ENCODE results near the gene SEMA3A.
A peak's percentile ranks its signal among the peaks of the same experiment; 100 is the strongest.

Gene SEMA3A

GRCh38 chr7:83996879-83997278 lies 197.7 kb downstream of the SEMA3A start:
- no peak for DNase-seq

DNA sequence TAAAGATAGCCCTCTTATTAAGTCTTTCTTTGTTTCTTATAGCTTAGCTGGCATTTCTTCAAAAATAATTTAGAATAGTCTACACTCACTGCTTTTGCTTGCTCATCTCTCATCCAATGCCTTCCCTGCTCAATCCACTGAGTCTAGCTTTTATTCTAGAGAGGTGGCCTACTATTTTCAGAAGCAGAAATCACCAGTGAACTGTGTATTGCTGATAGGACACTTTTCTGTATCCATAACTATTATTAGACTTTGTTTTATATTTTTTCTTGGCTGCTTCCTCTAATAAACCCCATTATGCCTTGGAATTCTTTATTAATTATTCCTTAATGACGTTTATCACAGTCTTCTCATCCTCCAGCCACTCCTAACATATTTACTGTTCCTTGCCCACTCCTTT lies 206.8 kb downstream of the SEMA3A start:
- no peak for DNase-seq

GRCh38 chr7:83985821-83986220 lies 208.8 kb downstream of the SEMA3A start:
- no peak for DNase-seq

- no peak for DNase-seq
Measured at GRCh38 chr7:83984591-83984990, 210.0 kb downstream of the SEMA3A start.

DNA sequence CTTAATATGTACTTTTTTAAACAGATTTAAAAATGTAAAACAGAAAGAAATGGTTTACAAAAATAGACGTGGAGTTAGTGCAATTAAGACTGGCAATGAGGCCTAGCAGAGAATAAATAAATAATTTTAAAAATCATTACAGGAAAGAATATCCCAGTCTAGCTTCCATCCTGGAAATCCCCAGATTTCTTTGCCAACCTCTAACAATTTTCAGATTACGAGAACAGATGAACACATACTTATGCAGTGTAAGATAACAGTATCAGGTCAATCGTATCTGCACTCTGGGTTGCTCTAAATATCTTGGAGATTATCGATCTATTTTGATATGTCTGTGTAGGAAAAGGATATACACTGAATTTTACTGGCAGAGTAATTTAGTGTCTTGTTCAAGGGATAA lies 210.5 kb downstream of the SEMA3A start:
- no peak for DNase-seq

- DNase-seq = no peak
Measured at GRCh38 chr7:83983606-83984005, 211.0 kb downstream of the SEMA3A start.

GRCh38 chr7:83976302-83976701 lies 218.3 kb downstream of the SEMA3A start:
- peak; percentile 12 for DNase-seq

DNA sequence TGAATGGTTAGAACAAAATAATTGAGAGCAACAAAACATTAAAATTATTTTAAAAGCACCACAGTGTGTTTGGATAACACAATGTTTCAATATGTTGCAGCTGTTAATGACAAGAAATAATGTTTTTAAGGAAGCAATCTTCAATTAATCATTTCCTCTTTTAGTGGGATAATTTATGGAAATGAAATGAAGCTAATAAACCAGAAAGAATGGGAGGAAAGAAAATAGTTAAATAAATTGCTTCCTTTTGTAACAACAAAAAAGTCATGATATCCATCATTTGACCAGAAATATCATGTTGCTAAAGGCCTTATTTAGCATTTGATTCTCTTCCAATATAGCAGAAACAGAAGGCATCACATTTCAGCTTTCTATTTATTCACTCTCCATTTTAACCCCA lies 224.5 kb downstream of the SEMA3A start:
- no peak for DNase-seq

GRCh38 chr7:83964318-83964717 lies 230.3 kb downstream of the SEMA3A start:
- DNase-seq = no peak

DNA sequence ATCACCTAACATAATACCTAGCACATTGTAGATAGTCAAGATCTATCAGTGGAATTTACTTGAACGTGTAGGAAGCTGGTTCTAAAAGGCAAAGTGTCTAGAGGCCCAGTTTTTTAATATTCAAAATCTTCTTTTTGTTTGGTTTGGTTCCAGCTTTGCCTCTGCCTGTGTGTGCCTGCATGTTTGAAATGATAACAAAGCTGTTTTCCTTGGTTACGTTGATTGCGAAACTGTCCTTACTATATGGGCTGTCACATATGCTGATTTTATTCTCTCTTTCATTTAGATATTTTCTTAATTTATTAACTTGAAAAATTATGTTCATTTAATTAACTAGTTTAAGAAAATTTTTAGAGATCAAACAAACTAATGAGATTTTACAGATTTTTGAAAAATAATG lies 237.3 kb downstream of the SEMA3A start:
- no peak for DNase-seq

DNA sequence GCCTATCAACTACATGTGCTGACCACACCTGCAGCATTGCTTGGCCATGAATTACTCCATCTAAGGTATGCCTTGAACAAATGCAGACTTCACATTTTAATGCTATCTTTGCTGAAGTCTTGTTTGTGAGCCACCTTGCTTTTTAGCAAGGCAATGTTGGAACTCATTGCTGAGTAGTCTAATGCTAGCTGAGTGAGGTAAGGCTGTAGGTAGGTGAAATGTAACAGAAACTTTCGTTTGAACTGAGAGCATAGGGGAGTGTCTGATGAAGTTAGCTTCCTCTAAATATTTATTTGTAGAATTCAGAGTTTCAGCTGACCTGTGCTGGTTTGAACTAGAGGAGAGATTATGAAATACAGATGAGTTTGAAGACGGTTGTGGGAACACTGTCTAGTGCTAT lies 238.5 kb downstream of the SEMA3A start:
- DNase-seq = no peak

DNA sequence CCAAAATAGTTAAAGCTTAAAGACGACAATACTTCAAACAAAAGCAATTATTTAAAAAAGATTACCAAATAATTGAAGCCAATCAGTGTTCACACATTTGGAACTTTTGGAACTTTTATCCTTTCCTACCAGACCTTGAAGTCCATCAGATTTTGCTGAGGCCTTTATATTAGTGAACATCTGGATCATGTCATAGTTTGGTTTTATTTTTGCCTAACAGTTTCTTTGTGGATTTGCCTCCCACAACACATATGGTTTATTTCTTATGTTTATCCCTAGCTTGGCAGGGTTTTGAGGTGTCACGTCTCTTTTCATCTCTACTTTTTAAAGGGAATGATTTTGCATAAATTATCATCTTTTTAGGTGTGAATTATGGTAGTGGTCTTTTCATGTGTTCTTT lies 242.4 kb downstream of the SEMA3A start:
- DNase-seq = no peak

DNA sequence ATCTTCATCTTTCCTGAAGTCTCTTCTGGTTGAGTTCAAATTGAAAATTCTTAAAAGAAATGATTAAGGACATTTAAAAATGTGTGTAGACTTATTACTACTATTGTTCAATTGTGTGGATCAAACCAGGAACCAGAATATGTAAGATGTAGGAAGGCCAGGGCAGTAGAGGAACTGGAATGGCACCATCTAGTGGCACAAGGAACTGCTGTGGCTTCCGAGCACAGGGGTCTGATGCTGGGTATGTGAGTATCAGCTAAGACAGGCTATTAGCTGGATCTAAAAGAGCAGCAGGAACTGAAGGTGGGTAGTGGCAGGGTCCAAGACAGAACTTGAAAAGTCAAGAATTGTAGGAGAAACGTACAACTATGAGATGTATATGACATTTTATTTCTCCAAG lies 247.3 kb downstream of the SEMA3A start:
- peak; percentile 6 for DNase-seq

- no peak for DNase-seq
Measured at GRCh38 chr7:83946801-83947200, 247.8 kb downstream of the SEMA3A start.

DNA sequence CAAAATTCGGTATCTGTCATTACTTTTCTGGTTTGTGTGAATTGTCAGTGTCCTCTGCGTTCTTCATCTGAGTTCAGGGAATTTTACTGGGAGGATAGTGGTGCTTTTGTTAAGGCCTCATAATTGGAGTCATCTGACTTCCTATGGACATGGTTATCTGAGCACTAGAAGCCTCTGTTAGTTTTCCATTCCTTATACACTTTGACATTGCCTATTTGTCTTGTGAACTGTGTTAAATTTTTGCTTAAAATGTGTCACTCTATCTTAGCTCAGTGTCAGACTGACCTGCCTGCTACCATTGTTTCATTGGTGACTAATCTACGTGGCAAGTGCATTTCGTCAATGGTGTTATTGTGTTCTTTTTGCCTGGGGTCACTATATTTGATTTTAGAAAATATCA lies 253.3 kb downstream of the SEMA3A start:
- no peak for DNase-seq

DNA sequence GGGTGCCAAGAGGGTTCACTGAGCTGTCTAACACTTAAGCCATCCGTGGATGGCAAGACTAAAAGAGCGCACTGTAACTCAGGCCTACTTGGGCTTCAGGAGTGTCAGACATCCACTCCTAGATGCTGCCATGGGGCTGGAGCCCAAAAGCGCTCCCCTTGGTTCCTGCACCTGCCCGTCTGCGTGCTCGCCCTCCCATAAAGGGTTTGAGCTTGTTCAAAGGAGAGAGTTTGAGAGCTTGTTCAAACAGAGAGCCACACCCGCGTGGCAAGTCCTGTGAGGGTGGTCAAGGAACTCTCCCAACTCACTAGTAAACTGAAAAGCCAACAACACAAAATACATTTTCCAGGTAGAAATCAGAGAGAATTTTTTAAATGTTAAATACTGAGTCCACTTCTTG lies 256.7 kb downstream of the SEMA3A start:
- DNase-seq = no peak

- DNase-seq = peak; percentile 53
Measured at GRCh38 chr7:83936056-83936708, 258.4 kb downstream of the SEMA3A start.

DNA sequence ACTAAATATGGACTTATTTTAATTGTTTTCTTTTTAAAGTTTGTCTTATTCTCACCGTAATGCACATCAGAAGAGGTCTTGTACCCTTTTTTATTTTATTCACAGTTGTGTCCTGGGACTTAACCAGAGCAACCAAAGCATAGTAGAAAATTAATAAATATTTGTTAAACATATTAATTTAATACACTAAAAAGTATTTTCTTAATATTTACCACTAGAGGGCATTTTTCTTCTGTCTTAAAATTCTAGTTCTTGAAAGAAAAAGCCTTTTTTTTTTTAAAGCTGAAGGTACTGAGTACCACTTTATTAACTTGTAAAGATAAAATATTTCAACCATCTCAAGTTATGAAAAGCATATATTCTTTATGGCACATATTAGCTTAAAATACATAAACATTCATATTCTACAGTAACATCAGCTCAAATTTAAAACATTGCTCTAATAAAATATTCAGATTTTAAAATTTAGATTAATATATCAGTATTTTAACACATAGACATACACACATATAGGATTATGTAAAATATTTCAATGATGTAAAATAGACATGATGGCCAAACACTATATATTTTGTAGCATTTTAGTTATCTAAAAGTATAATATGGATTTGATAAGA lies 260.4 kb downstream of the SEMA3A start:
- no peak for DNase-seq

DNA sequence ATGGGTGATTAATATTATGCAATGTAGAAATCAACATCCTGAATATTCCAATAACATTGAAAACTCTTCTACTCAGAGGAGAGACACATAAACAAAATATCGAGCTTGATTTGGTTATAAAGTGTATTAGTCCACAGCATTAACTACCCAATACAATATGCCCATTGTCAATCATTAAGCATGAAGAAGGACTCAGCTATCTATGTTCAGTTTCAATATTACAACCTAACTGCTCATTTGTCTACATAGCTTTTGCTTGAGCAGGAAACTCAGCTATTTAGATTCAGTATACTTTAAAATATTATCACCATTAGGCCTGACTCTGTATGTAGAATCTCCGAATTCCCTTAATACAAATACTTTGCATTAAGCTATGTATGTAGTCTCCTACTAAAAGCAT lies 262.6 kb downstream of the SEMA3A start:
- DNase-seq = no peak

DNA sequence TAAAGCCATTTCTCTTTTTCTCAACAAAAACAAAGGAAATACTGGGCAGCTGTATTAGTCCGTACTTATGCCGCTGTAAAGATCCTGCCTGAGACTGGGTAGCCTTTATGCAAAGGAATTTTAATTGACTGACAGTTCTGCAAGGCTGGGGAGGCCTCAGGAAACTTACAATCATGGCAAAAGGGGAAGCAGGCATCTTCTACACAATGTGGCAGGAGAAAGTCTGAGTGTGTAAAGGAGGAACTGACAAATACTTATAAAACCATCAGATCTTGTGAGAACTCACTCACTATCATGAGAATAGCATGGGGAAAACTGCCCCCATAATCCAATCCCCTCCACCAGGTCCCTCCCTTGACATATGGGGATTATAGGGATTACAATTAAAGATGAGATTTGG lies 264.3 kb downstream of the SEMA3A start:
- DNase-seq = no peak

DNA sequence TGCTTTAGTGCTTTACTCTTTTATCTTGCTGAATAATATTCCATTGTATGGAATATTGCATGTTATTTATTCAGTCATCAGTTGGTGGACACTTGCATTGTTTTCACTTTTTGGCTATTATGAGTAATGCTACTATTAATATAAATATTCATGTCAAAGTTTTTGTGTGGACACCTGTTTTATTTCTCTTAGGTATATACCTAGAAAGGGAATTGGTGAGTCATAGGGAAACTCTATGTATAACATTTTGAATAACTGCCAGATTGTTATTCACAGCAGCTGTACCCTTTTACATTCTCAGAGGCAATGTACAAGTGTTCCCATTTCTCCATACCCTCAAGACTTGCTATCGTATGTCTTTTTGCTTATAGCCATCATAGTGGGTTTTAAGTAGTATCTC lies 268.7 kb downstream of the SEMA3A start:
- DNase-seq = no peak

GRCh38 chr7:83921941-83922607 lies 272.5 kb downstream of the SEMA3A start:
- peak; percentile 24 for DNase-seq

- DNase-seq = no peak
Measured at GRCh38 chr7:83921271-83921940, 273.2 kb downstream of the SEMA3A start.

GRCh38 chr7:83918142-83918541 lies 276.4 kb downstream of the SEMA3A start:
- no peak for DNase-seq

Measured in NCI-H748 treated with DMSO at 0.1 percent for 48 hours (cell line).